Breast epithelium (tissue), 3 donors: ENCODE results near the gene ASAP2.

ENCODE experiments used
- POLR2A ChIP-seq: fragments of 450-650 bp; IDR thresholded peaks from one replicate; pipeline ENCODE4 v1.6.1; 2016; ENCODE audit warnings: antibody characterized with exemption, mild to moderate bottlenecking, moderate library complexity
- TF ChIP-seq, protein P1 (sequence below), 3 donors: fragments of 450-650 bp; IDR thresholded peaks; one replicate each; pipeline ENCODE4 v1.5.1; 2016 to 2017; ENCODE audit warnings: antibody characterized with exemption in 3 of 3, mild to moderate bottlenecking in 3 of 3, moderate library complexity in 3 of 3

DNA sequence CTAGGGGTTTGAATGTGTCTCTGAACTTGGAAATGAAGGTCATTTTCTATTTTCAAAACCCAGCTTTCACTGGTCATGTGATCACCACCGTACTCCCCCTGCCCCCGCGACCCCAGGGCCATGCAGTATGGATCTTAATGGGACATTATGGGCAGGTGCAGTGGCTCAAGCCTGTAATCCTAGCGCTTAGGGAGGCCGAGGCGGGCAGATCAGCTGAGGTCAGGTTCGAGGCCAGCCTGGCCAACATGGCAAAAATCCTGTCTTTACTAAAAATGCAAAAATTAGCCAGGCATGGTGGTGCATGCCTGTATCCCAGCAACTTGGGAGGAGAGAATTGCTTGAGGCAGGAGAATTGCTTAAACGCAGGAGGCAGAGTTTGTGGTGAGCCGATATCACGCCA lies 139.4 kb downstream of the ASAP2 start:
- TF ChIP-seq, protein P1, sequence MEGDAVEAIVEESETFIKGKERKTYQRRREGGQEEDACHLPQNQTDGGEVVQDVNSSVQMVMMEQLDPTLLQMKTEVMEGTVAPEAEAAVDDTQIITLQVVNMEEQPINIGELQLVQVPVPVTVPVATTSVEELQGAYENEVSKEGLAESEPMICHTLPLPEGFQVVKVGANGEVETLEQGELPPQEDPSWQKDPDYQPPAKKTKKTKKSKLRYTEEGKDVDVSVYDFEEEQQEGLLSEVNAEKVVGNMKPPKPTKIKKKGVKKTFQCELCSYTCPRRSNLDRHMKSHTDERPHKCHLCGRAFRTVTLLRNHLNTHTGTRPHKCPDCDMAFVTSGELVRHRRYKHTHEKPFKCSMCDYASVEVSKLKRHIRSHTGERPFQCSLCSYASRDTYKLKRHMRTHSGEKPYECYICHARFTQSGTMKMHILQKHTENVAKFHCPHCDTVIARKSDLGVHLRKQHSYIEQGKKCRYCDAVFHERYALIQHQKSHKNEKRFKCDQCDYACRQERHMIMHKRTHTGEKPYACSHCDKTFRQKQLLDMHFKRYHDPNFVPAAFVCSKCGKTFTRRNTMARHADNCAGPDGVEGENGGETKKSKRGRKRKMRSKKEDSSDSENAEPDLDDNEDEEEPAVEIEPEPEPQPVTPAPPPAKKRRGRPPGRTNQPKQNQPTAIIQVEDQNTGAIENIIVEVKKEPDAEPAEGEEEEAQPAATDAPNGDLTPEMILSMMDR (IDR thresholded peaks at IDR 0.05), result no peak
- no peak for TF ChIP-seq POLR2A
